HepG2 (cell line): ENCODE data around the gene WDR93. TPM values are rescaled to one million over a fixed set of nuclear protein-coding genes. Genes with fewer than 3 reads are reported as not detected.

ENCODE experiments used
- AGO1 ChIP-seq: fragments of 200-400 bp; formaldehyde crosslinking; IDR thresholded peaks from 2 replicates; pipeline ENCODE4 v1.6.1; 2017; ENCODE audit warnings: mild to moderate bottlenecking, low read depth, low read length, moderate library complexity; ENCODE audit not compliant: poor library complexity, severe bottlenecking
- AGO2 ChIP-seq: fragments of 200-400 bp; formaldehyde crosslinking; optimal IDR thresholded peaks from 2 replicates; pipeline ENCODE3; 2017; ENCODE audit warnings: mild to moderate bottlenecking, low read depth, low read length, moderate library complexity
- AHR ChIP-seq: IDR thresholded peaks from 2 replicates; pipeline ENCODE4 v1.6.1; 2018; ENCODE audit warnings: missing genetic modification reagents, missing compliant biosample characterization
- BHLHE40 ChIP-seq: IDR thresholded peaks from 2 replicates; pipeline ENCODE4 v1.6.1; 2011; ENCODE audit warnings: low read length, improper control_type of control experiment
- FOSL2 ChIP-seq: sonication (generic); formaldehyde crosslinking; IDR thresholded peaks from 2 replicates; pipeline ENCODE4 v1.4.0; 2020; ENCODE audit warnings: missing genetic modification reagents
- FOXA3 ChIP-seq: IDR thresholded peaks from 2 replicates; pipeline ENCODE4 v1.6.1; 2016; ENCODE audit warnings: missing genetic modification reagents, missing compliant biosample characterization
- HNRNPLL ChIP-seq: fragments of 200-400 bp; formaldehyde crosslinking; IDR thresholded peaks from 2 replicates; pipeline ENCODE4 v1.6.1; 2017; ENCODE audit warnings: mild to moderate bottlenecking, low read depth, low read length; ENCODE audit not compliant: poor library complexity, severe bottlenecking
- MAZ ChIP-seq, 2 experiments: sonication (generic) in 1 of 2; formaldehyde crosslinking in 1 of 2; IDR thresholded peaks; 2 replicates each; pipeline versions ENCODE4 v1.5.0 to v1.6.1; 2012 to 2020; ENCODE audit warnings: low read depth in 2 of 2, mild to moderate bottlenecking in 2 of 2, borderline replicate concordance in 1 of 2, improper control_type of control experiment in 1 of 2, low read length in 1 of 2, missing genetic modification reagents in 1 of 2, moderate library complexity in 1 of 2
- MEIS2 ChIP-seq: sonication (generic); formaldehyde crosslinking; IDR thresholded peaks from 2 replicates; pipeline ENCODE4 v1.9.0; 2021; ENCODE audit warnings: mild to moderate bottlenecking, missing genetic modification reagents
- SALL1 ChIP-seq: sonication (generic); formaldehyde crosslinking; IDR thresholded peaks from 2 replicates; pipeline ENCODE4 v1.8.0; 2022; ENCODE audit warnings: mild to moderate bottlenecking, missing genetic modification reagents
- XRCC5 ChIP-seq: fragments of 200-400 bp; formaldehyde crosslinking; optimal IDR thresholded peaks from 2 replicates; pipeline ENCODE3; 2017; ENCODE audit warnings: mild to moderate bottlenecking, low read length
- ZMYM2 ChIP-seq: sonication (generic); formaldehyde crosslinking; IDR thresholded peaks from 2 replicates; pipeline ENCODE4 v1.8.0; 2022; ENCODE audit warnings: mild to moderate bottlenecking, missing genetic modification reagents
- ZNF589 ChIP-seq: sonication (generic); formaldehyde crosslinking; conservative IDR thresholded peaks from 2 replicates; pipeline ENCODE4 v1.8.0; 2022; ENCODE audit warnings: mild to moderate bottlenecking, moderate library complexity, missing genetic modification reagents
- ZNF740 ChIP-seq: sonication (generic); formaldehyde crosslinking; IDR thresholded peaks from 2 replicates; pipeline ENCODE4 v1.4.0; 2020; ENCODE audit warnings: missing genetic modification reagents
- polyA plus RNA-seq, 8 experiments: library from polyadenylated mRNA; depleted of rRNA in 3 of 8; stranded (reverse) in 7 of 8; unstranded in 1 of 8; fragments of >200 nt; fragmentation: Illumina TruSeq in 4 of 8; extraction: Trizol in 4 of 8; gene quantifications; 2 replicates each; pipeline versions ENCODE4 v1.2.1 to v1.2.3, GENCODE V29; 2011 to 2016; ENCODE audit warnings: low read depth in 4 of 8, missing spikeins in 1 of 8, mixed read lengths in 1 of 8; ENCODE audit not compliant: insufficient read depth in 1 of 8
- total RNA-seq, 5 experiments: library from RNA; depleted of rRNA; stranded (reverse); fragments of >200 nt; fragmentation: Illumina TruSeq; extraction: Trizol; gene quantifications; 2 replicates each; pipeline ENCODE4 v1.2.3, GENCODE V29; 2016; ENCODE audit warnings: low read depth in 1 of 5
- TF ChIP-seq, protein P1 (sequence below): sonication (generic); formaldehyde crosslinking; IDR thresholded peaks from 2 replicates; pipeline ENCODE4 v1.4.0; 2020; ENCODE audit warnings: missing genetic modification reagents, mild to moderate bottlenecking, borderline replicate concordance
- TF ChIP-seq, protein P2 (sequence below): sonication (generic); formaldehyde crosslinking; IDR thresholded peaks from 2 replicates; pipeline ENCODE4 v1.4.0; 2020; ENCODE audit warnings: mild to moderate bottlenecking, missing genetic modification reagents
- TF ChIP-seq, protein P3 (sequence below): sonication (generic); formaldehyde crosslinking; conservative IDR thresholded peaks from 2 replicates; pipeline ENCODE4 v1.8.0; 2022; ENCODE audit warnings: missing genetic modification reagents

WDR93 gene
- total and polyA plus RNA-seq, 2 of the 13 experiments (the other 11 are each of a cell fraction or from before 2014, with no cell fraction given), result 0.07 TPM; not detected in 1

DNA sequence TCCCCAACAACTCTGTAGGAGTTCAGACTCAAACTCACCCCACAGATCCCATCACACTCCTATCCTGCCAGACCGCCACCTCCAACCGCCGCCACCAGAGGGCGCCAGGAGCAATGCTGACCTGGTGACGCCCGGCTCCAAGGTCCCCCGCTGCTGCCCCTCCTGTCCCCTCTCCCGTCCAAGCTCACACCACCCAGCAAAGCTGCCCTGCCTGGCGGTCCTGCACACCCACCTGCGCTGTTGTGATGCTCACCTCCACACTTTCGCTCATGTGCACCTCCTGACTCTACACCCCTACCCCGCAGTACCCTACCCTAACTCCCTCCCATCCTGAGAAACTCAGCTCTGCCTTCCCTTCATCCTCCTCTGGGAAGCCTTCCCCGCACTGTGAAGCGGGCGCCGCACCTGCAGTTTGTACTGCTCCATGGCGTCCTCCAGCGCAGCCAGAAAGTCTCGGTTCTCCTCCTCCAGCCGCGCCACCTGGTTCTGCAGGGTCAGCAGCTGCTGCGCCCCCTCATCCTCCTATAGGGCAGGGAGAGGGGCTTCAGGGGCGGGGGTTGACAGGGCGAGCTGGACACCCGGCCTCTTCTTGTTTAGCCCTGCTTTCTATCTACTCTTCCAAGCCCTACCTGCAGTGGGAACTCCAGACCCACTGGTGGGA is 43.3 kb upstream of the WDR93 start (continued):
- TF ChIP-seq, protein P1, sequence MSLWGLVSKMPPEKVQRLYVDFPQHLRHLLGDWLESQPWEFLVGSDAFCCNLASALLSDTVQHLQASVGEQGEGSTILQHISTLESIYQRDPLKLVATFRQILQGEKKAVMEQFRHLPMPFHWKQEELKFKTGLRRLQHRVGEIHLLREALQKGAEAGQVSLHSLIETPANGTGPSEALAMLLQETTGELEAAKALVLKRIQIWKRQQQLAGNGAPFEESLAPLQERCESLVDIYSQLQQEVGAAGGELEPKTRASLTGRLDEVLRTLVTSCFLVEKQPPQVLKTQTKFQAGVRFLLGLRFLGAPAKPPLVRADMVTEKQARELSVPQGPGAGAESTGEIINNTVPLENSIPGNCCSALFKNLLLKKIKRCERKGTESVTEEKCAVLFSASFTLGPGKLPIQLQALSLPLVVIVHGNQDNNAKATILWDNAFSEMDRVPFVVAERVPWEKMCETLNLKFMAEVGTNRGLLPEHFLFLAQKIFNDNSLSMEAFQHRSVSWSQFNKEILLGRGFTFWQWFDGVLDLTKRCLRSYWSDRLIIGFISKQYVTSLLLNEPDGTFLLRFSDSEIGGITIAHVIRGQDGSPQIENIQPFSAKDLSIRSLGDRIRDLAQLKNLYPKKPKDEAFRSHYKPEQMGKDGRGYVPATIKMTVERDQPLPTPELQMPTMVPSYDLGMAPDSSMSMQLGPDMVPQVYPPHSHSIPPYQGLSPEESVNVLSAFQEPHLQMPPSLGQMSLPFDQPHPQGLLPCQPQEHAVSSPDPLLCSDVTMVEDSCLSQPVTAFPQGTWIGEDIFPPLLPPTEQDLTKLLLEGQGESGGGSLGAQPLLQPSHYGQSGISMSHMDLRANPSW (CRISPR knock-in tag), result no peak
- TF ChIP-seq MAZ (IDR thresholded peaks at IDR 0.05; ENCODE audit: borderline replicate concordance, low read depth, low read length) (no peak), MAZ (CRISPR knock-in tag; IDR thresholded peaks at IDR 0.05; ENCODE audit: low read depth) (no peak), AGO1 (no peak), FOSL2 (CRISPR knock-in tag) (0 out of 2 replicates have a peak, but pooled peaks have one; percentile 21), HNRNPLL (peak; percentile 35), ZNF740 (CRISPR knock-in tag) (0 out of 2 replicates have a peak, but pooled peaks have one; percentile 31), XRCC5 (peak; percentile 73), BHLHE40 (no peak), SALL1 (CRISPR knock-in tag) (peak; percentile 46; the same call in 1 of the 2 replicates), AGO2 (peak; percentile 21), ZMYM2 (no peak), MEIS2 (CRISPR knock-in tag) (0 out of 2 replicates have a peak, but pooled peaks have one; percentile 23), ZNF589 (CRISPR knock-in tag) (no peak), FOXA3 (CRISPR knock-in tag) (0 out of 2 replicates have a peak, but pooled peaks have one; percentile 14), AHR (CRISPR knock-in tag) (0 out of 2 replicates have a peak, but pooled peaks have one; percentile 26)
- TF ChIP-seq, protein P2, sequence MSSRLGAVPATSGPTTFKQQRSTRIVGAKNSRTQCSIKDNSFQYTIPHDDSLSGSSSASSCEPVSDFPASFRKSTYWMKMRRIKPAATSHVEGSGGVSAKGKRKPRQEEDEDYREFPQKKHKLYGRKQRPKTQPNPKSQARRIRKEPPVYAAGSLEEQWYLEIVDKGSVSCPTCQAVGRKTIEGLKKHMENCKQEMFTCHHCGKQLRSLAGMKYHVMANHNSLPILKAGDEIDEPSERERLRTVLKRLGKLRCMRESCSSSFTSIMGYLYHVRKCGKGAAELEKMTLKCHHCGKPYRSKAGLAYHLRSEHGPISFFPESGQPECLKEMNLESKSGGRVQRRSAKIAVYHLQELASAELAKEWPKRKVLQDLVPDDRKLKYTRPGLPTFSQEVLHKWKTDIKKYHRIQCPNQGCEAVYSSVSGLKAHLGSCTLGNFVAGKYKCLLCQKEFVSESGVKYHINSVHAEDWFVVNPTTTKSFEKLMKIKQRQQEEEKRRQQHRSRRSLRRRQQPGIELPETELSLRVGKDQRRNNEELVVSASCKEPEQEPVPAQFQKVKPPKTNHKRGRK, result no peak
- TF ChIP-seq, protein P3, sequence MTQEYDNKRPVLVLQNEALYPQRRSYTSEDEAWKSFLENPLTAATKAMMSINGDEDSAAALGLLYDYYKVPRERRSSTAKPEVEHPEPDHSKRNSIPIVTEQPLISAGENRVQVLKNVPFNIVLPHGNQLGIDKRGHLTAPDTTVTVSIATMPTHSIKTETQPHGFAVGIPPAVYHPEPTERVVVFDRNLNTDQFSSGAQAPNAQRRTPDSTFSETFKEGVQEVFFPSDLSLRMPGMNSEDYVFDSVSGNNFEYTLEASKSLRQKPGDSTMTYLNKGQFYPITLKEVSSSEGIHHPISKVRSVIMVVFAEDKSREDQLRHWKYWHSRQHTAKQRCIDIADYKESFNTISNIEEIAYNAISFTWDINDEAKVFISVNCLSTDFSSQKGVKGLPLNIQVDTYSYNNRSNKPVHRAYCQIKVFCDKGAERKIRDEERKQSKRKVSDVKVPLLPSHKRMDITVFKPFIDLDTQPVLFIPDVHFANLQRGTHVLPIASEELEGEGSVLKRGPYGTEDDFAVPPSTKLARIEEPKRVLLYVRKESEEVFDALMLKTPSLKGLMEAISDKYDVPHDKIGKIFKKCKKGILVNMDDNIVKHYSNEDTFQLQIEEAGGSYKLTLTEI (CRISPR knock-in tag), result no peak
